H9 (cell line): ENCODE measurements around the gene TOR4A. TPM values are rescaled to one million over a fixed set of nuclear protein-coding genes. Genes with fewer than 3 reads are reported as not detected.

Experiments
- DNase-seq: peaks from one replicate; pipeline ENCODE4 v3.0.0-alpha.2; 2017
- H2AFZ ChIP-seq: one replicate; pipeline ENCODE4 v1.6.1; 2013; ENCODE audit warnings: mild to moderate bottlenecking, low read length, control low read depth, moderate library complexity
- H2AK5ac ChIP-seq: 2 replicates; pipeline ENCODE4 v1.6.1; 2013; ENCODE audit warnings: low read length, control low read depth, mixed read lengths; ENCODE audit not compliant: insufficient read length
- H2BK120ac ChIP-seq: one replicate; pipeline ENCODE4 v1.6.1; 2013; ENCODE audit warnings: low read depth, mild to moderate bottlenecking, low read length, control low read depth, inconsistent platforms; ENCODE audit not compliant: poor library complexity, severe bottlenecking
- H2BK12ac ChIP-seq: 2 replicates; pipeline ENCODE4 v1.6.1; 2013; ENCODE audit warnings: low read length, control low read depth, mixed read lengths, low read depth; ENCODE audit not compliant: insufficient read length
- H2BK15ac ChIP-seq: 2 replicates; pipeline ENCODE4 v1.6.1; 2013; ENCODE audit warnings: low read depth, low read length, control low read depth
- H2BK20ac ChIP-seq: one replicate; pipeline ENCODE4 v1.6.1; 2013; ENCODE audit warnings: low read depth, mild to moderate bottlenecking, low read length, control low read depth, inconsistent platforms; ENCODE audit not compliant: poor library complexity, severe bottlenecking
- H2BK5ac ChIP-seq: 2 replicates; pipeline ENCODE4 v1.6.1; 2013; ENCODE audit warnings: low read length, control low read depth, mixed read lengths; ENCODE audit not compliant: insufficient read length
- H3K14ac ChIP-seq: 2 replicates; pipeline ENCODE4 v1.6.1; 2013; ENCODE audit warnings: low read length, control low read depth; ENCODE audit not compliant: insufficient read depth
- H3K18ac ChIP-seq: 2 replicates; pipeline ENCODE4 v1.6.1; 2013; ENCODE audit warnings: low read depth, mild to moderate bottlenecking, mixed read lengths, low read length, control low read depth; ENCODE audit not compliant: insufficient read length
- H3K23ac ChIP-seq: 2 replicates; pipeline ENCODE4 v1.6.1; 2013; ENCODE audit warnings: low read length, control low read depth, mixed read lengths, low read depth; ENCODE audit not compliant: insufficient read length
- H3K23me2 ChIP-seq: 2 replicates; pipeline ENCODE4 v1.6.1; 2013; ENCODE audit warnings: low read depth, mild to moderate bottlenecking, mixed read lengths, low read length, control low read depth; ENCODE audit not compliant: insufficient read length, poor library complexity, severe bottlenecking
- H3K27ac ChIP-seq: 2 replicates; pipeline ENCODE4 v1.5.1; 2013; ENCODE audit warnings: low read length, control low read depth, mixed read lengths, low read depth; ENCODE audit not compliant: insufficient read length
- H3K27me3 ChIP-seq: 2 replicates; pipeline ENCODE4 v1.6.1; 2013; ENCODE audit warnings: low read length, control low read depth, inconsistent platforms; ENCODE audit not compliant: insufficient read depth
- H3K4ac ChIP-seq: 2 replicates; pipeline ENCODE4 v1.6.1; 2013; ENCODE audit warnings: low read depth, mild to moderate bottlenecking, control low read depth, inconsistent platforms, low read length, moderate library complexity
- H3K4me1 ChIP-seq: 2 replicates; pipeline ENCODE4 v1.6.1; 2013; ENCODE audit warnings: low read length, control low read depth, inconsistent platforms; ENCODE audit not compliant: insufficient read depth
- H3K4me2 ChIP-seq: 2 replicates; pipeline ENCODE4 v1.6.1; 2013; ENCODE audit warnings: low read length, control low read depth, mixed read lengths; ENCODE audit not compliant: insufficient read length, insufficient read depth
- H3K56ac ChIP-seq: 2 replicates; pipeline ENCODE4 v1.6.1; 2013; ENCODE audit warnings: low read depth, mild to moderate bottlenecking, mixed read lengths, low read length, control low read depth; ENCODE audit not compliant: insufficient read length
- H3K79me1 ChIP-seq: 2 replicates; pipeline ENCODE4 v1.6.1; 2013; ENCODE audit warnings: low read depth, mild to moderate bottlenecking, moderate library complexity, low read length, control low read depth, inconsistent platforms; ENCODE audit not compliant: insufficient read depth, poor library complexity, severe bottlenecking
- H3K79me2 ChIP-seq: 2 replicates; pipeline ENCODE4 v1.6.1; 2013; ENCODE audit warnings: low read length, control low read depth, inconsistent platforms; ENCODE audit not compliant: insufficient read depth
- H3K9ac ChIP-seq: 2 replicates; pipeline ENCODE4 v1.6.1; 2013; ENCODE audit warnings: low read length, control low read depth, mixed read lengths; ENCODE audit not compliant: insufficient read length; ENCODE audit errors: extremely low read depth
- H3K9me3 ChIP-seq: one replicate; pipeline ENCODE4 v1.6.1; 2013; ENCODE audit warnings: low read depth, low read length, inconsistent platforms; ENCODE audit not compliant: control insufficient read depth
- H3T11ph ChIP-seq: one replicate; pipeline ENCODE4 v1.6.1; 2013; ENCODE audit warnings: mild to moderate bottlenecking, low read length, control low read depth, inconsistent platforms
- H4K20me1 ChIP-seq: one replicate; pipeline ENCODE4 v1.6.1; 2013; ENCODE audit not compliant: control insufficient read depth, insufficient read length, insufficient read depth
- H4K5ac ChIP-seq: 2 replicates; pipeline ENCODE4 v1.6.1; 2013; ENCODE audit warnings: low read depth, mild to moderate bottlenecking, mixed read lengths, low read length, control low read depth; ENCODE audit not compliant: insufficient read length
- H4K8ac ChIP-seq: replicated peaks from 2 replicates; pipeline ENCODE4 v1.6.1; 2013; ENCODE audit warnings: low read length, control low read depth, mixed read lengths, low read depth; ENCODE audit not compliant: insufficient read length
- H4K91ac ChIP-seq: 2 replicates; pipeline ENCODE4 v1.6.1; 2013; ENCODE audit warnings: low read depth, mild to moderate bottlenecking, moderate library complexity, mixed read lengths, low read length, control low read depth; ENCODE audit not compliant: insufficient read length
- H3K27ac Mint-ChIP-seq, 3 experiments: 2 replicates in 2 of 3; 3 replicates in 1 of 3; pipeline ENCODE4 v1.8.0; 2020 to 2021; ENCODE audit warnings: mixed read lengths in 3 of 3, mild to moderate bottlenecking in 1 of 3, moderate library complexity in 1 of 3
- H3K27me3 Mint-ChIP-seq: 2 replicates; pipeline ENCODE4 v1.8.0; 2021; ENCODE audit warnings: low read depth, mild to moderate bottlenecking, moderate library complexity, mixed read lengths
- H3K36me3 Mint-ChIP-seq, 3 experiments: 2 replicates in 2 of 3; 3 replicates in 1 of 3; pipeline ENCODE4 v1.8.0; 2020 to 2021; ENCODE audit warnings: low read depth in 3 of 3, mixed read lengths in 3 of 3; ENCODE audit not compliant: insufficient read depth in 1 of 3
- H3K4me1 Mint-ChIP-seq, 2 experiments: 2 replicates each; pipeline ENCODE4 v1.8.0; 2020; ENCODE audit warnings: mixed read lengths in 2 of 2
- H3K4me3 Mint-ChIP-seq, 2 experiments: 2 replicates in 1 of 2; 3 replicates in 1 of 2; pipeline ENCODE4 v1.8.0; 2020 to 2021; ENCODE audit warnings: mild to moderate bottlenecking in 2 of 2, mixed read lengths in 2 of 2, moderate library complexity in 1 of 2
- H3K9me3 Mint-ChIP-seq, 2 experiments: 2 replicates in 1 of 2; 3 replicates in 1 of 2; pipeline ENCODE4 v1.8.0; 2020; ENCODE audit warnings: mild to moderate bottlenecking in 2 of 2, mixed read lengths in 2 of 2, moderate library complexity in 1 of 2
- CTCF ChIP-seq: fragments of 200-600 bp; sonication (generic); conservative IDR thresholded peaks from 3 replicates; pipeline ENCODE4 v1.8.0; 2021; ENCODE audit warnings: antibody characterized with exemption, mild to moderate bottlenecking
- WGBS: extraction: QIAGEN DNeasy Blood & Tissue Kit; methylation state at CpG from one replicate; pipeline ENCODE4 v1.1.7; 2013; ENCODE audit warnings: missing lambda C conversion rate, low lambda C conversion rate, mixed read lengths; ENCODE audit not compliant: insufficient read length; ENCODE audit errors: extremely low coverage; 5-methylcytosine and 5-hydroxymethylcytosine counted together
- total RNA-seq: library from RNA; stranded (reverse); gene quantifications from 2 replicates; pipeline ENCODE4 v1.2.1, GENCODE V29; 2021

TOR4A gene
- total RNA-seq, 1 experiment from 2014 or later, result 6.2 TPM

- Histone ChIP-seq H2BK5ac (no peak overlapping the region), H3K9me3 (no peaks in the 10 kb centered on the region), H3K18ac (no peak overlapping the region), H3K79me2 (no peaks in the 10 kb centered on the region), H2BK12ac (no peak overlapping the region), H3K79me1 (no peaks in the 10 kb centered on the region), H2BK20ac (no peak overlapping the region), H3K14ac (no peak overlapping the region; the same call in 1 of the 2 replicates), H4K5ac (no peak overlapping the region), H3K23me2 (no peaks in the 10 kb centered on the region), H2AK5ac (no peak overlapping the region), H2BK15ac (no peak overlapping the region), H4K91ac (no peak overlapping the region), H3K23ac (no peak overlapping the region), H3K9ac (no peak overlapping the region), H4K8ac (no peak overlapping the region), H2AFZ (no peak overlapping the region), H3K27me3 (no peaks in the 10 kb centered on the region), H3K4me2 (no peak overlapping the region), H2BK120ac (no peak overlapping the region), H3K4ac (no peak overlapping the region), H3T11ph (no peak overlapping the region), H3K4me1 (peaks cover 3% of the 10 kb centered on the region; the same call in 1 of the 2 replicates), H3K56ac (no peak overlapping the region), H3K27ac (no peak overlapping the region), H4K20me1 (no peaks in the 10 kb centered on the region)
- DNase-seq, result no peak
- Mint-ChIP-seq H3K36me3 (peaks cover 0 to 5% (median 0%) of the 10 kb centered on the region in 3 experiments; a peak in 3 of 7 replicates), H3K4me1 (peaks cover 11 to 18% of the 10 kb centered on the region in 2 experiments), H3K9me3 (no peaks in the 10 kb centered on the region), H3K27ac (no peak overlapping the region; a peak in 1 of 7 replicates), H3K4me3 (no peak overlapping the region), H3K27me3 (peaks cover 7% of the 10 kb centered on the region)
- WGBS, result no CpG with 5 or more reads among the region's 40 CpGs
- TF ChIP-seq CTCF, result no peak
Measured at GRCh38 chr9:137234055-137234697, 43.4 kb upstream of the TOR4A start.
